HepG2 (cell line): ENCODE measurements around the gene ZNF771. TPM values are rescaled to one million over a fixed set of nuclear protein-coding genes. Genes with fewer than 3 reads are reported as not detected.

Experiments
- ATAC-seq: fragments of 200-7000 bp; cut with Tn5 transposase; 3 replicates; pipeline ENCODE4 v1.9.1; 2020; ENCODE audit warnings: mild to moderate bottlenecking, moderate library complexity
- BruUV-seq: library from RNA; stranded (reverse); fragments of 400-500 nt; replicated peaks from 2 replicates; lab custom pipeline; 2021; lab: Mats Ljungman, UMichigan
- CTCF ChIA-PET: fragments of 300-600 bp; formaldehyde crosslinking; extraction: SDS; loops from one replicate; lab custom pipeline; 2021; ENCODE audit warnings: low total read pairs, inconsistent platforms, low intra/inter-chr PET ratio; lab: Yijun Ruan, JAX
- POLR2A ChIA-PET: fragments of 350-600 bp; sonication (Branson Sonifier 250); formaldehyde crosslinking; loops from one replicate; lab custom pipeline; 2020; ENCODE audit warnings: antibody characterized with exemption, inconsistent platforms; lab: Yijun Ruan, JAX
- DNase-seq: peaks from one replicate; pipeline ENCODE4 v3.0.0-alpha.2; 2015; ENCODE audit warnings: low spot score
- FAIRE-seq: peaks from 3 replicates; lab custom pipeline; 2011; peaks lifted over from hg19 to GRCh38; lab: Jason Lieb, UNC
- H2AFZ ChIP-seq: one replicate; pipeline ENCODE4 v1.6.1; 2011; ENCODE audit warnings: low read length, inconsistent platforms
- H3K27ac ChIP-seq: fragments of 300-600 bp; 3 replicates; pipeline ENCODE4 v1.8.0; 2011; ENCODE audit warnings: mixed run types, mild to moderate bottlenecking, mixed read lengths, low read length, inconsistent platforms; ENCODE audit not compliant: insufficient read depth; ENCODE audit errors: extremely low read length
- H3K27me3 ChIP-seq, 2 experiments: fragments of 200-600 bp in 1 of 2; 2 replicates in 1 of 2; 3 replicates in 1 of 2; pipeline versions ENCODE4 v1.6.0 to v1.8.0; 2011; ENCODE audit warnings: low read length in 2 of 2, mild to moderate bottlenecking in 2 of 2, moderate library complexity in 2 of 2, inconsistent platforms in 1 of 2; ENCODE audit not compliant: insufficient read depth in 2 of 2, control insufficient read depth in 1 of 2
- H3K36me3 ChIP-seq, 2 experiments: fragments of 200-600 bp in 1 of 2; replicated peaks in 1 of 2; 2 replicates in 1 of 2; 3 replicates in 1 of 2; pipeline versions ENCODE4 v1.5.1 to v1.8.0; 2011; ENCODE audit warnings: low read length in 2 of 2, inconsistent platforms in 1 of 2; ENCODE audit not compliant: insufficient read depth in 2 of 2, control insufficient read depth in 1 of 2
- H3K4me1 ChIP-seq: 2 replicates; pipeline ENCODE4 v1.5.1; 2012; ENCODE audit warnings: low read length, inconsistent platforms; ENCODE audit not compliant: insufficient read depth
- H3K4me2 ChIP-seq: 2 replicates; pipeline ENCODE4 v1.6.0; 2011; ENCODE audit warnings: low read depth, low read length, inconsistent platforms
- H3K4me3 ChIP-seq, 3 experiments: fragments of 200-600 bp in 1 of 3; sonication (generic), shearing (Covaris generic) in 1 of 3; replicated peaks in 1 of 3; 2 replicates each; pipeline ENCODE4 v1.5.1; 2011 to 2016; ENCODE audit warnings: low read length in 3 of 3, inconsistent platforms in 2 of 3, low read depth in 2 of 3, mild to moderate bottlenecking in 2 of 3, control low read depth in 1 of 3, mixed read lengths in 1 of 3; ENCODE audit not compliant: insufficient read depth in 1 of 3
- H3K79me2 ChIP-seq: one replicate; pipeline ENCODE4 v1.6.1; 2011; ENCODE audit warnings: low read length, inconsistent platforms; ENCODE audit not compliant: insufficient read depth
- H3K9ac ChIP-seq: 2 replicates; pipeline ENCODE4 v1.6.0; 2011; ENCODE audit warnings: mild to moderate bottlenecking, low read depth, low read length, inconsistent platforms; ENCODE audit not compliant: insufficient read depth
- H3K9me3 ChIP-seq: 2 replicates; pipeline ENCODE4 v1.5.1; 2012; ENCODE audit warnings: mild to moderate bottlenecking, low read length
- H4K20me1 ChIP-seq: 2 replicates; pipeline ENCODE4 v1.6.0; 2011; ENCODE audit warnings: inconsistent platforms, mild to moderate bottlenecking, low read length, moderate library complexity; ENCODE audit not compliant: insufficient read depth
- ASH2L ChIP-seq: fragments of 300-600, 200-600 bp; sonication (generic); IDR thresholded peaks from 2 replicates; pipeline ENCODE4 v1.7.0; 2017; ENCODE audit warnings: low read depth, mild to moderate bottlenecking, moderate library complexity, mixed read lengths, low read length; ENCODE audit not compliant: insufficient read length
- ONECUT2 ChIP-seq: sonication (generic); formaldehyde crosslinking; IDR thresholded peaks from 2 replicates; pipeline ENCODE4 v1.4.0; 2020; ENCODE audit warnings: missing genetic modification reagents
- SOX5 ChIP-seq: IDR thresholded peaks from 2 replicates; pipeline ENCODE4 v1.6.1; 2016; ENCODE audit warnings: borderline replicate concordance
- TAF1 ChIP-seq: sonication (generic); formaldehyde crosslinking; IDR thresholded peaks from 2 replicates; pipeline ENCODE4 v1.4.0; 2020; ENCODE audit warnings: missing genetic modification reagents
- TBX2 ChIP-seq: sonication (generic); formaldehyde crosslinking; IDR thresholded peaks from 2 replicates; pipeline ENCODE4 v1.5.0; 2020; ENCODE audit warnings: missing genetic modification reagents, mild to moderate bottlenecking, borderline replicate concordance
- ZKSCAN8 ChIP-seq: IDR thresholded peaks from 2 replicates; pipeline ENCODE4 v1.6.1; 2016; ENCODE audit warnings: borderline replicate concordance, missing genetic modification reagents, missing compliant biosample characterization
- ZNF292 ChIP-seq: sonication (generic); formaldehyde crosslinking; IDR thresholded peaks from 2 replicates; pipeline ENCODE4 v1.8.1; 2022; ENCODE audit warnings: mild to moderate bottlenecking, low read depth, missing genetic modification reagents, borderline replicate concordance
- ZNF441 ChIP-seq: sonication (generic); formaldehyde crosslinking; IDR thresholded peaks from 2 replicates; pipeline ENCODE4 v1.7.0; 2021; ENCODE audit warnings: missing genetic modification reagents, borderline replicate concordance
- ZNF546 ChIP-seq: sonication (generic); formaldehyde crosslinking; conservative IDR thresholded peaks from 2 replicates; pipeline ENCODE4 v1.8.1; 2023; ENCODE audit warnings: mild to moderate bottlenecking, missing genetic modification reagents
- ZNF550 ChIP-seq: sonication (generic); formaldehyde crosslinking; IDR thresholded peaks from 2 replicates; pipeline ENCODE4 v1.4.0; 2020; ENCODE audit warnings: mild to moderate bottlenecking, missing genetic modification reagents, borderline replicate concordance
- ZNF619 ChIP-seq: sonication (generic); formaldehyde crosslinking; IDR thresholded peaks from 2 replicates; pipeline ENCODE4 v1.4.0; 2020; ENCODE audit warnings: mild to moderate bottlenecking, missing genetic modification reagents
- ZNF83 ChIP-seq: sonication (generic); formaldehyde crosslinking; IDR thresholded peaks from 2 replicates; pipeline ENCODE4 v1.4.0; 2020; ENCODE audit warnings: missing genetic modification reagents, mild to moderate bottlenecking, borderline replicate concordance
- WGBS: methylation state at CpG from one replicate; pipeline ENCODE4 v1.1.6; 2017; ENCODE audit warnings: low lambda C conversion rate; 5-methylcytosine and 5-hydroxymethylcytosine counted together
- in situ Hi-C: cut with HindIII; loops from 2 replicates; pipeline ENCODE4 v1.10.0; 2017; ENCODE audit warnings: low pct_unique_long_range_greater_than_20kb; ENCODE audit not compliant: extremely low pct_ligation_motif_present
- intact Hi-C: fragments of 100-400 bp; cut with micrococcal nuclease; formaldehyde crosslinking; loops from one replicate; pipeline ENCODE4 v1.10.0; 2022; ENCODE audit not compliant: unreplicated experiment
- polyA plus RNA-seq, 8 experiments: library from polyadenylated mRNA; depleted of rRNA in 3 of 8; stranded (reverse) in 7 of 8; unstranded in 1 of 8; fragments of >200 nt; fragmentation: Illumina TruSeq in 4 of 8; extraction: Trizol in 4 of 8; gene quantifications; 2 replicates each; pipeline versions ENCODE4 v1.2.1 to v1.2.3, GENCODE V29; 2011 to 2016; ENCODE audit warnings: low read depth in 4 of 8, missing spikeins in 1 of 8, mixed read lengths in 1 of 8; ENCODE audit not compliant: insufficient read depth in 1 of 8
- total RNA-seq, 5 experiments: library from RNA; depleted of rRNA; stranded (reverse); fragments of >200 nt; fragmentation: Illumina TruSeq; extraction: Trizol; gene quantifications; 2 replicates each; pipeline ENCODE4 v1.2.3, GENCODE V29; 2016; ENCODE audit warnings: low read depth in 1 of 5
- TF ChIP-seq, protein P1 (sequence below), 2 experiments: sonication (generic) in 1 of 2; formaldehyde crosslinking in 1 of 2; IDR thresholded peaks; 2 replicates each; pipeline versions ENCODE4 v1.4.0 to v1.6.1; 2016 to 2020; ENCODE audit warnings: borderline replicate concordance in 1 of 2, low read depth in 1 of 2, mild to moderate bottlenecking in 1 of 2, missing genetic modification reagents in 1 of 2
- TF ChIP-seq, protein P2 (sequence below): sonication (generic); formaldehyde crosslinking; IDR thresholded peaks from 2 replicates; pipeline ENCODE4 v1.8.0; 2022; ENCODE audit warnings: mild to moderate bottlenecking, missing genetic modification reagents, borderline replicate concordance

Gene ZNF771
- total and polyA plus RNA-seq, 2 of the 13 experiments (the other 11 are each of a cell fraction or from before 2014, with no cell fraction given) = 5.0 to 11.8 TPM

DNA sequence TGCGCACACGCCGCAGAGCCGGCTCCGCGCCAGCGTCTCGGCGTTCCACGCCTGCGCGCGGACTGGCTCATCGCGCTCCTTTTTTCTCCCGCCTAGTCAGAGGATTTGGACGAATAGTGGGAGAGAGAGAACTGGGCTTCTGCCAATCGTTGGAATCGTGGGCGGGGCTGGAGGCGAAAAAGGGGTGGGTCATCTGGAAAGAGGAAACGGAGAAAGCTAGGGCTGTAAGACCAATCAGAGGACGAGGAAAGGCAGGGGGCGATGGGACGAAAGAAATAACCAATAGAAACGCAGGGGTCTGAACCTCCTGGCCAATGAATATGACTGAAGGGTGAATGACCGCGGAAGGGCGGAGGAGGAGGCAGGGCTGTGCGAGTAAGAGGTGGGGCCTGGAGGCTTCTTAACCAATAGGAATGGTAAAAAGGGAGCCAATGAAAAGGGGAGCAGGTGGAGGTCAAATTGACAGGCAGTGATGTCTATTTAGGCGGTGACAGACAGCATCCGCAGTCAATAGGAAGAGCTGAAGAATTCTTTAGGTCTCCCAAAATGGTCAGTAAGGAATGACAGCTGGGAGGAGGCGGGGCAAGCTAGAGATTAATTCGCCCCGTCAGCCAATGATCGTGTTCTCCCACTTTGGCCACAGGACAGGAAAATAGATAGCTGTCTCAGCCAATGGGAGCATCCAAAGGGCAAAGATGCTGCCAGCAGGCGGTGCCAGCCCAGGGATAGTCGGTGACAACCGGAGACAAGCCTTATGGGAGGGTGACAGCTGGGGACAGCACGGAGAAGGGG lies 36.8 kb upstream of the ZNF771 start, which contains the start of gene TBC1D10B (continued):
- TF ChIP-seq, protein P1, sequence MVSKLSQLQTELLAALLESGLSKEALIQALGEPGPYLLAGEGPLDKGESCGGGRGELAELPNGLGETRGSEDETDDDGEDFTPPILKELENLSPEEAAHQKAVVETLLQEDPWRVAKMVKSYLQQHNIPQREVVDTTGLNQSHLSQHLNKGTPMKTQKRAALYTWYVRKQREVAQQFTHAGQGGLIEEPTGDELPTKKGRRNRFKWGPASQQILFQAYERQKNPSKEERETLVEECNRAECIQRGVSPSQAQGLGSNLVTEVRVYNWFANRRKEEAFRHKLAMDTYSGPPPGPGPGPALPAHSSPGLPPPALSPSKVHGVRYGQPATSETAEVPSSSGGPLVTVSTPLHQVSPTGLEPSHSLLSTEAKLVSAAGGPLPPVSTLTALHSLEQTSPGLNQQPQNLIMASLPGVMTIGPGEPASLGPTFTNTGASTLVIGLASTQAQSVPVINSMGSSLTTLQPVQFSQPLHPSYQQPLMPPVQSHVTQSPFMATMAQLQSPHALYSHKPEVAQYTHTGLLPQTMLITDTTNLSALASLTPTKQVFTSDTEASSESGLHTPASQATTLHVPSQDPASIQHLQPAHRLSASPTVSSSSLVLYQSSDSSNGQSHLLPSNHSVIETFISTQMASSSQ (IDR thresholded peaks at IDR 0.05; ENCODE audit: low read depth) = peak; percentile 31; the same call in 1 of the 2 replicates
- TF ChIP-seq, protein P1 (CRISPR knock-in tag; IDR thresholded peaks at IDR 0.05; ENCODE audit: borderline replicate concordance) = no peak

DNA sequence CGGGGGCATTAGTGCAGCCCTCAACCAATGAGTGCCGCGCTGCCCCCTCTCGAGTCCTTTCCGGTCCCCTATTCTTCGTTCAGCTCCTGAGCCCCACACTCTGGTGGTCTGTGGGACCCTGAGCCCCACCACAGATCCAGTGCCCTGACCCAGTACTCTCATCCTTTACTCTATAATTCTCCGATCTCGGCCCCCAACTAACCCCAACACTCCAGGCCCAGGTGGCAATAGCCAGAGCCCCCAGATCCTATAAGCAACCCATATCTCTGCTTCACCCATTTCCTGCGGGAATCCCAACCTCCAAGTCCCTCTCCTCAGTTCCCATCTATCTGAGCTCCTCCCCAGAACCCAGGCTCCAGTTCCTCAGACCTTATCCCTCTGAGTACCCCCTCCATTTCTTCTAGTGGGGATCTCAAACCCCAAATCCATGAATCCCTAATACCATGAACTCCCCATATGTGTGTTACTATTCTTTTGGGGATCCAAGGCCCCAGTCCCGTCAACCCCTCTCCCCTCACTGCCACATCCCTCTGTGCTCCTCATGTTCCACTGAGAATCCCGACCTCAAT lies 36.1 kb upstream of the ZNF771 start:
- H3K4me3 ChIP-seq = peak overlapping the region; percentile 57 to 74 (median 68)
- H3K4me1 ChIP-seq = peaks cover 46% of the 10 kb centered on the region
- no peak for FAIRE-seq
- intact Hi-C loops = loop anchor here (1.0 kb wide), 1 partner anchor 24 kb away; the partner anchor contains the start of gene ZNF48
- H3K9me3 ChIP-seq = no peaks in the 10 kb centered on the region
- no peak for ATAC-seq
- peak overlapping the region; percentile 73 for H2AFZ ChIP-seq
- peak overlapping the region; percentile 45 for H3K27ac ChIP-seq
- in situ Hi-C loops = no loop called here
- no peaks in the 10 kb centered on the region for H3K36me3 ChIP-seq
- H3K4me2 ChIP-seq = peak overlapping the region; percentile 85
- peaks cover 32% of the 10 kb centered on the region for H3K79me2 ChIP-seq
- TSS peak; percentile 82 for BruUV-seq
- no peak for DNase-seq
- ChIA-PET POLR2A (interaction anchor here (0.7 to 4.7 kb wide), 21 partner anchors 9 to 376 kb away, joined by 3 to 94 read pairs (median 6); partner anchors contain the start of genes CD2BP2, DCTPP1, FBRS and PHKG2), CTCF (no interaction called here)
- H4K20me1 ChIP-seq = peaks cover 20% of the 10 kb centered on the region; the same call in 1 of the 2 replicates
- H3K27me3 ChIP-seq = no peaks in the 10 kb centered on the region; a peak in 1 of 5 replicates
- WGBS = 20% methylated on average over 11 of the region's 11 CpGs
- peak overlapping the region; percentile 59 for H3K9ac ChIP-seq
- TF ChIP-seq ZNF441 (CRISPR knock-in tag) (0 out of 2 replicates have a peak, but pooled peaks have one; percentile 27), ZKSCAN8 (CRISPR knock-in tag) (no peak), ONECUT2 (no peak), TAF1 (peak; percentile 9; the same call in 1 of the 2 replicates), ASH2L (no peak), ZNF546 (CRISPR knock-in tag) (0 out of 2 replicates have a peak, but pooled peaks have one; percentile 38), ZNF83 (CRISPR knock-in tag) (0 out of 2 replicates have a peak, but pooled peaks have one; percentile 58), TBX2 (CRISPR knock-in tag) (peak; percentile 53), ZNF550 (no peak), ZNF619 (CRISPR knock-in tag) (0 out of 2 replicates have a peak, but pooled peaks have one; percentile 51), SOX5 (CRISPR knock-in tag) (0 out of 2 replicates have a peak, but pooled peaks have one; percentile 3), ZNF292 (CRISPR knock-in tag) (0 out of 2 replicates have a peak, but pooled peaks have one; percentile 24)
- TF ChIP-seq, protein P2, sequence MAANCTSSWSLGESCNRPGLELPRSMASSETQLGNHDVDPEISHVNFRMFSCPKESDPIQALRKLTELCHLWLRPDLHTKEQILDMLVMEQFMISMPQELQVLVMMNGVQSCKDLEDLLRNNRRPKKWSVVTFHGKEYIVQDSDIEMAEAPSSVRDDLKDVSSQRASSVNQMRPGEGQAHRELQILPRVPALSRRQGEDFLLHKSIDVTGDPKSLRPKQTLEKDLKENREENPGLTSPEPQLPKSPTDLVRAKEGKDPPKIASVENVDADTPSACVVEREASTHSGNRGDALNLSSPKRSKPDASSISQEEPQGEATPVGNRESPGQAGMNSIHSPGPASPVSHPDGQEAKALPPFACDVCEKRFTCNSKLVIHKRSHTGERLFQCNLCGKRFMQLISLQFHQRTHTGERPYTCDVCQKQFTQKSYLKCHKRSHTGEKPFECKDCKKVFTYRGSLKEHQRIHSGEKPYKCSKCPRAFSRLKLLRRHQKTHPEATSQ = no peak
